NCI-H1417 treated with DMSO at 0.1 percent for 48 hours (cell line): Measurements from ENCODE around the gene WSB1.

Source experiments
- DNase-seq: peaks from one replicate; lab custom pipeline; 2025; lab: John Stamatoyannopoulos, UW

WSB1 gene

DNA sequence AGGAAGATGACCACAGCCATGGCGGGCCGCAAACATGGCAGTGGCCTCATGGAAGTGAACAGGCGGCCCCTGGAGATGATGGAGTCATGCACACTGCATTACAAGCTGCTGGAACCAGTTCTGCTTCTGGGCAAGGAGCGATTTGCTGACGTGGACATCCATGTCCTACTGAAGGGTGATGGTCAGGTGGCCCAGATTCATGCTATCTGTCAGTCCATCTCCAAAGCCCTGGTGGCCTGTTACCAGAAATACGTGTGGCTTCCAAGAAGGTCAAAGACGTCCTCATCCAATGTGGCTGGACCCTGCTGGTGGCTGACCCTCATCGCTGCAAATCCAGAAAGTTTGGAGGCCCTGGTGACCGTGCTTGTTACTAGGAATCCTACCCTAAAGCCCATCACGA lies 13.4 kb upstream of the WSB1 start:
- no peak for DNase-seq

DNA sequence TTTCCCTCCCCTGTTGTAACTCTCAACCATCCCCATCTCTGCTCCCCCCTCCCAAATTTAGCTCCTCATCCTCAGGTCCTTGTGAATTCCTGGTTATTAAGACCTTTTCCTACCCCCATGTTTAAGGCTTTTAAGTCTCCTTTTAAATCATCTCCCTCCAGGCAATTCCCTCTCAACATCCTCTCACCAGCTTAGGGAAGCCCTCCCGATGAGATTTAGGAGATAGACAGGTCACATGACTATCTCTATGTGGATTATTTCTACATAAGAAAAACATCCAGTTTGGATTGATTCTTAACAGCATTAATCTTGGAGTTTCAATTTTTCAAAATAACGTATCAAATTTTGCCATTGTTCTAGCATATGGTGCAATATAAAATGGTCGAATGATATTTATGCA lies 12.5 kb upstream of the WSB1 start:
- DNase-seq: no peak

DNA sequence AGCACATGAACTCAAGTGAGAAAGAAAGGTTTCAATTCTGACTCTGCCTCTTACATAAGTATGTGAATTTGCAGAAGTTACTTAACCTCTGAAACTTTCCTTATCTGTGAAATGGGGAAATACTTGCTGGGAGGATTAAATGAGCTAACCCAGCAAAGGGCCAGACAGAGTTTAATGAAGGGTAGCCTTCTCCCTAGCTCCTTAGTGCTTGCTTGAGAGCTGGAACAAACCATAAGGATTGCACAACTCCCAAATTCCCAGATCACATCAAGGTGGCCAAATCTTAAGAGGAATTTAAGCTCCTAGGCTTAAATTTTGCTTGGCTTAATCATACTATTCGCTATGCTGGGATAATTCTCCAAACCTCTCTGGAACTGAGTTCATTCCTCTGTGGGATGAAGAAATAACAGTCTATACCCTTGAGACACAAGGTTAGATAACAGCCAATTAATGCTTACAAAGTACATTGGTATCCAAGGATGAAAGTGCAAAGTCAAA lies 11.8 kb upstream of the WSB1 start:
- no peak for DNase-seq

DNA sequence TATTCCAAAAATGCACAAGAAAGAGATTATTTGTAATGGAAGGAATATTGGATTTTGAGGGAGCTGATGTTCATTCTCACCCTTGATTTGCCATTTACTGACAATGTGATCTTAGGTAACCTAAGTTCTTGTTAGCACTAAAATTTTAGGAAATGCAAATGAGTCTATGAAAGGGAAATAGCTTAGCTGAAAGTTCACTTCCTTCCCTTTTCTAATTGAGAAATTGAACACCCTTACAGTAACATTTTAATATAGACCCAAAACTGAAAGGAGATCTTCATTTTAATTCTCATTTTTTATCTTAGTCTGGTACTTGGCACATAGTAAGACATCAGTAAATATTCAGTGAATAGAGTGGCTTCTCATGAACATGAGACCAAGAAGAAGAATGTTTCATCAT lies 10.9 kb upstream of the WSB1 start:
- no peak for DNase-seq

DNA sequence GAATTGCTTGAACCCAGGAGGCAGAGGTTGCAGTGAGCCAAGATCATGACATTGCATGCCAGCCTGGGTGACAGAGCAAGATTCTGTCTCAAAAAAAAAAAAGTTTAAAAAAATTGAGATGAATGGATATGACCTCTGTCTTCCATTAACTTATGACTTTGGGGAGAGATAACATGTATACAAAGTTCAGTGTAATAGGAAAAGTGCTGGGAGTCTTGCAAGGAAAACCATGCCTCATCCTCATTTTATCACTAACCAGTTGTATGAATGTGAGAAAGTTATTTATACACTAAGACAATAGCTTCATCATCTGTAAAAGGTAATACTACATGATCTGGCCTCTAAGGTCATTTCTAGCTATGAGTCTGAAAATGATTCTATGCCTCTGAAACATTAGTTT lies 10.2 kb upstream of the WSB1 start:
- DNase-seq: no peak

DNA sequence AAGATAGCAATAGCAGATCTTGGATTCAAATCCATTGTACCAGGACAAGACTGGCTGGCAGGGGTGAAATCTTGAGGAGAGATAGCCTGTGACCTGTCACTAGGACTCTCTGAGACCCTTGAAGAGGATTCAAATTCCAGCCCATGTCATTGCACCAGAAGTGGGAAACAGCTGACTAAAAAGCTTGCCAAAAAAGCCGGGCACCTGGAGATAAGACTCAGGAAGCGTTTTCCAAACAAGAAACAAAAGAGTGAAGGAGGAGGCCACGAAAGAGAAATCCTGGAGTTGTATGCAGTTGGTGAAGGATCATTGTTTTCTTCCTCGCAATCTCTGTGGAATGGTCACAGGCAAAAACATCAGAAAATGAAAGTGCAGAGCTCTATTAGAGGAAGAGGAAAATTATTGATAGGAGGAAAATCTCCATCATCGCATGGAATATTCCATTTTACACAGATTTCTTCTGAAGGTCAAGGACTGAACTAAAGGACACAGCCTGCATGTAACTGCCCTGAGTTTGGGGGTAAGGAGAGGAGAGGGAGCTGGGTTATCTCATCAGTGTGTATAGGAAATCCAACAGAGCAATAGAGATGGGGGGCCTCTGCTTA lies 9.0 kb upstream of the WSB1 start:
- DNase-seq: no peak

DNA sequence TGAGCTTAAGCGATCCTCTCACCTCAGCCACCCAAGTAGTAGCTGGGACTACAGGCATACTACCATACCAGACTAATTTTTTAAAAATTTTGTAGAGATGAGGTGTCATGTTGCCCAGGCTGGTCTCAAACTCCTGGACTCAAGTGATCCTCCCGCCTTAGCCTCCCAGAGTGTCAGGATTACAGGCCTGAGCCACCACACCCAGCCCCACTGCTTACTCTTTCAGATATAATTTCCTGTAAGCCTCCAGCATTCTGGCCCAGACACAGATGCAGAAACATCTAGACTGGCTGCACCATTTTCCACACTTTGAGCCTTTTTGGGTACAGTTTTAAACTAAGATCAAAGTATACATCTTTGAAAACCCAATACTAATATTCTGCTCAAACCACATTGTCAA lies 8.4 kb upstream of the WSB1 start:
- no peak for DNase-seq

DNA sequence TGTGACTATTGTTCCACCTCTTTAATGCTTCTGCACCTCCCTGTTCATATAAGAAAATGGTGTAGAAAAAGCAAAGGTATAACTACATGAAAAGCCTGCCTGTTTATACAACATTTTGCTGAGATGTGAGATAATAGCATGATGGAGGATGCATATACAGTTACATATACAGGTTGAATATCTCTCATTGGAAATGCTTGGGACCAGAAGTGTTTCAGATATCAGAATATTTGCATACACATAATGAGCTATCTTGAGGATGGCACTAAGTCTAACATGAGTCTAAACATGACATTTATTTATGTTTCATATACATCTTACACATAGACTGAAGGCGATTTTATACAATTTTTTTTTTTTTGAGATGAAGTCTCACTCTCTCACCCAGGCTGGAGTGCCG lies 5.7 kb upstream of the WSB1 start:
- no peak for DNase-seq

DNA sequence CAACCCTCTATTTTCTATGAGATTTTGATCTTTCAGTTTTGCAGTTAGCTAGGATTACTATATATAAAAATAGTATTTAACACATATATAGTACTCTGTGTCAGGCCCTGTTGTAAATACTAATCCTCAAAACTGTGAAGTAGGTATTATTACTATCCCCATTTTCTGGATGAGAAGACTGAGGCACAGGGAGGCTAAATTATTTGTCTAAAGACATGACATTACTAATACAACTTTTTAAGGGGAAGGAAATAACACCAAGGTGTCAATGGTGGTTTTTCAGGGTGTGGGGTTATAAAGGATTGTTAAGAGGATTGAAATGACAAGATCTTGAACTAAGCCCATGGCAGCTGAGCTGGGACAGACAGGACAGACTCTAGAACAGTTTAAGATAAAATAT lies 4.1 kb upstream of the WSB1 start:
- DNase-seq: no peak

DNA sequence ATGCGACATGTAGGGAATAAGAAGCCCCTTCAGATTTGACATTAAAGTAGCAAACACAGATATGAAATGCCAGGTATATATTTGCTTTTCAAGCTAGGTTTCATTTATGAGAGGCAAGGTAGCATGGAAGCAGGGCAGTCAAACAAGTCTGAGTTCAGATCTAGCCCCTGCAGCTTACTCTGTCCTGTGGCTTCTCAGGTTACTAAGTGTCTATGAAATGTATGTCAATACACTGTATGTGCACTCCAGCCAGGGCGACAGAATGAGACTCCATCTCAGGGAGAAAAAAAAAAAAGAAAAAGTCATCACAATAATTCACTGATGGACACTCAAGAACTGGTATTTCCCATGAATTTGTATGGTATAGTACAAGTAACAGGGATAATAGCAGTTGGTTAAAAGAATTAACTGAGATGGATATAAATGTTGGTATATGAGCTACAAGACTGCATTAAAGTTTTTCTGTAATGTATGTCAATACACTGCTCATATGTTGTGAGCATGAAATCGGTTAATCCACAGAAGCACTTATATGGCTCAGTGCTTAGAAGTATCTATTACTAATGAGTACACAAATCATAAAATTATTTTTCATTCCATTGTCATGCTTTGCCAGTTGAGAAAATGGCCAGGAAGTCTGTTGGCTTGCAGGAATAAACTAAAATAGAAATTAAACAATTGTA lies 2.9 kb upstream of the WSB1 start:
- DNase-seq: no peak

DNA sequence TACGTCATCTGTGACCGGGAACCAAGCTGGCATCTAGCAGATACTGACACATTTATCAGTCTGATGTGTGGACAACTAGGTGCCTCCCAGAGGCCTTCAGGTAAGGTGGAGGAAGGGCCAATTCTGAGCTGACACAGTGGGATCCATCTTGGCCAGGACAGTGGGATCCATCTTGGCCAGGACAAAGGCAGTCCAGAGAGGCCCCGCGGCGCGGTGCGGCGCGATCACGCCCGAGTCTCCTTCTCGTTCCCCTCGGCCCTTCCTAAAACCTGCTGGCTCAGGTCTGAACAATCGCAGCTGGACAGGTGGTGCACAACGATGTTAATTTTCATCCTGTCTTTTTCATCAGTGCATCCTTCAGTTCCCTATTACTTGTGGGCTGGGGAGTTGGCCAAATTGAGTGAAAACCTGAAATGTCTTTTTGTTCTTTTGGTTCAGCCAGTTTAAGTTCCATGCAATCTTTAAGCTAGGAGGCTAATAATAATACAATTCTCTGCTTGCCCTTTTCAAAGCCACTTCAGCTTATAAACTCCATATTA lies 486 bp upstream of the WSB1 start:
- no peak for DNase-seq

DNA sequence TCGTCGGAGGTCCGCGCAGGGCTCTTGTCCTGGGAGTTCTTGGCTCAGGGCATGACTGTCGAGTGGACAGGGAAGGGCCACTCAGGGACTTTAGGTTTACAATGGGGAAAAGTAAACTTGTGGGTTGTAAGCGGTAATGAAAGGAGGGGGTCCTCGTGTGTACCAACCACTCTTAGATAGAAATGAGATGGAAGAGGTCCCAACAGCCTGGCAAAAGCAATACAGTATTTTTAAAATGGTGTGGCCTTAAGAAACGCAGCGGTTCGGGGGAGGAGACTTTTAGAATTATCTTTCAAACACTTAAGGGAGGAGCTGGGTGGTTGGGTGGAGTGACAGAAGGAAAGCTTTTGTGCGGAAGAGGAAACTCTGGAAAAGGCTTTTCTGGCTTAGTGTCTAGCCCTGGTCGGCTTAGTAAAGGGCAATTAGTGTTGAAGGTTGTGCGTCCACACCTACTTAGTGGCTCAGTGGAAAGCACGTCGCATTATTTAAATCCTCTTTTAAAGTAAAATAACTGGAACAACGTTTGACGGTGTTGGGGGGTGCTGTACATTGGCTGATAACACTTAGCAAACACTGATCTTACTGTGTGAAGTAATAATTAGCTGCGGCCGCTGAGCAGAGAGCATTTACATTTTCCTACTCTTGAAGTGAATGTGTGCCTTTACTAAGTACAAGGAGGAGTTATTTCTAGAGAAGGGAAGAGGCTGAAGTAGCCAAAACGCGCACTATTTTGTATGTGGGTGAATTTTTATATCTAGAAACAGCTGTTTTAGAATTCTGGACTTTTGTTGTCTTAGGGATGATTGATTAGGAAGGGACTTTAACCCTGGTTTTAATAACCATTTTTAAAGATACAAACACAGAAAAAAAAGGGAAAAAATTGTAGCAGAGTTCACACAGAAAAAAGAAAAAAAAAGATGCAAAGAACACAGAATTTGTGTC lies 1.0 kb downstream of the WSB1 start:
- peak; percentile 25 for DNase-seq

DNA sequence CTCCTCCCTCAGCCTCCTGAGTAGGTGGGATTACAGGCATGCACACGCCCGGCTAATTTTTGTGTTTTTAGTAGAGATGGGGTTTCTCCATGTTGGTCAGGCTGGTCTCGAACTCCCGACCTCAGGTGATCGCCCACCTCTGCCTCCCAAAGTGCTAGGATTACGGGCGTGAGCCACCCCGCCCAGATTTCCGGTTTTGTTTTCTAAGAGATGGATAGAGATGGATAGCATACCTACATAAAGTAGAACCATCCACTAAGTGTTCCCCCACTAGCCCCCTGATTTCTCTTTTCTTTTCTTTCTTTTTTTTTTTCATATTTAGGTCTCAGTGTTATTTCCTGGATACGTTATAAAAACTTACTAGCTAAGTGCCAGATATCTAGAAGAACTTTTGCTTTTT lies 2.0 kb downstream of the WSB1 start:
- no peak for DNase-seq

DNA sequence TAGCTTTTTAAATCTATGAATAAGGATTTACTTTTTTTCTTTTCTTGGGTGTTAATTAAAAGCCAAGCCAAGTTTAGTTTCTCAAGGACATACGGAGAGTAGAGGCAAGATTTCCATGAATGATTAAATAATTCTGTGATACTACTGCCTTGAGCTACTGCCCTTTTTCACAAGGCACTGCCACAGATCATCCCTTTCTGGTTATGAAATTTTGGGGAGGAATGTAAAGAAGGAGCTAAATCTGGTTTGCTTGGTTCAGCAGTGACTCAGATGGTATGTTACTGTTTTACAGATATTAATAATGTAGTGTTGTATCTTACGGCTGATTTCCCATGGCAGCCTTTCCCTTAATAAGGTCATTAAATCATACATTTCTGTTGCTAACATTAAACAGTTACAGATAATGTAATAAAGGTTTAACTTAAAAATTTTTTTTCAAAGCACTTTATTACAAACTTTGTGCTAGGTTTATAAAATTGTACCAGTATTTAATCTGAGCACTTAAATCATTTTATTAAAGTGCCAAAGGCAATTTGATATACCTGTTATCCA lies 2.6 kb downstream of the WSB1 start:
- no peak for DNase-seq

DNA sequence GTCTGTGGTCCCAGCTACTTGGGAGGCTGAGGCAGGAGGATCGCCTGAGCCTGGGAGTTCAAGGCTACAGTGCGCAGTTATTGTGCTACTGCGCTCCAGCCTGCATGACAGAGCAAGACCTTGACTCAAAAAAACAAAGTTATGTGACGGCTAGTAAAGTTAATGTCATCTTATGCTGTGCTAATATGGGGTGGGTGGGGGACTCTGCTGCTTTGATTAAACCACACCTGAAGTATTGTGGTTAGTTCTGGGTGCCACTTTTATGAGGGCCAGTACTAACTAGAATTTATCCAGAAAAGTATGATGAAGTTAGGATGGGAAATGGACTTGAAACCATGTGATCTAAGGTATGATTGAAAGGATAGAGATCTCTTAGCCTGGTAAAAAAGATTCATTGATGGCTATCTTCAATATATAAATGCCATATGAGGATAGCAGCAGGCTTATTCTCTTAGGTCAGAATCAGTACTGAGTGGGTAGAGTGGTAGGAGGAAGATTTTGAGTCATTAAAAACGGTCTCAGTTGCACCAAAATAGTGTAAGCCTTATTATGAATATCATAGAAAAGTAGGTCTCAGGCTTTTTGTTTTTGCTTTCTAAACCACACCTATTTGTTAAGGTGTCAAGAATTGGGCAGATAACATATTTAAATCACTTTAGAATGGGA lies 5.6 kb downstream of the WSB1 start:
- DNase-seq: no peak

DNA sequence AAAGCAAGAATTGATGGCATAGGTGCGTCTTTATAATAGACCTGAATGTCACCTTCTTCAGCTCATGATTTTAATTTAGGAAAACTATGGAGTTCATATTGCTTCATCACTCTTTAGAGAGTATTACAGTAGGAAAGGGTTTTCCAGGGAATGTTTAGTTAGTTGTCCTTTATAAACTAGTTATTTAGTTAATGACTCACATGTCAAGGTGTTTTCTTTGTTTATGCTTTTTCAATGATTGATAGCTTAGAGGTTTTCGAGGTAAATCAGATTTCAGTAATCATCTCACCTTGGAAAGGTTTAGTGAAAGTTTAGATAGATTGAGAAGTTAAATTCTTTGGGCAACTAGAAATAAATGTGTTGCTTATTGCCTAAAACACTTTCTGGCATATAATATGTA lies 9.8 kb downstream of the WSB1 start:
- no peak for DNase-seq

DNA sequence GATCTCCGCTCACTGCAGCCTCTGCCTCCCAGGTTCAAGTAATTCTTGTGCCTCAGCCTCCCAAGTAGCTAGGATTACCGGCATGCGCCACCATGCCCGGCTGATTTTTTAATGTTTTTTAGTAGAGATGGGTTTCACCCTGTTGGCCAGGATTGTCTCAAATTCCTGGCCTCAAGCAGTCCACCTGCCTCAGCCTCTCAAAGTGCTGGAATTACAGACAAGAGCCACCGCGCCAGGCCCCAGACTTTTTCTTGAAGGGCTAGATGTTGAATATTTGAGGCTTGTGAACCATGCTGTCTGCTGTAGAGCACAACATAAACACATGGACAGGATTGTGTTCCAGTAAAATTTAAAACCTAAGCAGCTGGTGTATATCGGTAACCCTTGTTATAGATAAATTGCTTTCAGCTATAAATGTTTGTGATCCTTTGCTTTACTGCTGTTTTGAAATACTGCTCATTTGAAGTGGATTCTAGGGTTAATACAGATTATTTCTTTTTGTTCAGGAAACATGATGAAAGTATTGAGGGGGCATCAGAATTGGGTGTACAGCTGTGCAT lies 12.4 kb downstream of the WSB1 start:
- no peak for DNase-seq

DNA sequence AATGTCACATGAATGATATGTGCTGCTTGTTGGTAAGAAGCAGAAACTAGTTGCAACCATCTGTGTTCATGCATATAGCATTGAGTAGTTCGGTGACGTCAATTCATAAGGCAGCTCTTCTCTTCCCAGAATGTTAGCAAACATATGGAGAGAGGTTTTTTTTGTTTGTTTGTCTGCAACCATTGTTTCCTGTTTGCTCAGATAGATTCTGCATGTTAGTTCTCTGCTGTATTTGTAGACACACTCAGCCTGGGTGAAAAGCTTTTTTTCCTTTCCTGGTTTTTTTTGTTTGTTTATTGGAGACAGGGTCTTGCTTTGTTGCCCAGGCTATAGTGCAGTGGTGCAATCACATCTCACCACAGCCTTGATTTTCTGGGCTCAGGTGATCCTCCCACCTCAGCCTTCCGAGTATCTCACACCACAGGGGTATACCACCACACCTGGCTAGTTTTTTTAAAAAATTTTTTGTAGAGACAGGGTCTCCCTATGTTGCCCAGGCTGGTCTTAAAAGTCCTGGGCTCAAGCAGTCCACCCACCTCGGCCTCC lies 16.7 kb downstream of the WSB1 start:
- no peak for DNase-seq

DNA sequence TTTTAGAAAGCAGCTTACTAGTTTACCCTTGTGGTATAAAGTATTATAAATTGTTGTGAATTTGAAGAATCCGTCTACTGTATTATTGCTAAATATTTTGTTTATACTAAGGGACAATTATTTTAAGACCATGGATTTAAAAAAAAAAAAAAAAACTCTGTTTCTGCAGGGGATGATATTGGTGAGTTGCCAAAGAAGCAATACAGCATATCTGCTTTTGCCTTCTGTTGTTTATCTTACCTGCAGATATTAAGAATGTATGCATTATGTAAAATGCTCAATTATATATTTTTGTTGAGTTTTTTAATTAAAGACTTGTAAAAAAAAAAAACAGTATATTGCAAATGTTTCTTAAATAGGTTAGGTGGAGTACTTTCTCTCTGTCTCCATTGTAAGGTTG lies 19.4 kb downstream of the WSB1 start:
- no peak for DNase-seq

DNA sequence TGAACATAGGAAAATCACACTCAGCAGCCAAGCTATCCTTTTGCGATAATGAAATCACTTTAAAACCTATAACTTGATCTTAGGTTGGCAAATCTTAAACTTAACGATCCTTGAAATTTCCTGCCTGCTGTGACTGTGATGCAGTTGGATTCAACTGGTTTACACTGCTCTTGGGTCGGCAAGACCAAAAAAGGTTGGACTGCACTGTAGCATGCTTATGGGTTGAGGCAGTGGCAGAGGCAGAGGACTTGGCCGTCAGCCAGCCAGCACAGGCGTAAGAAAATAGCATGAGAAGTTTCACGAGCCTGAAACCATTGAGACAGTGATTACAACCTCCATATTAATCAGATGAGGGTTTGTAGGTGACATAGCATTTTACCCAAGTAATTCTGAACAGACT lies 21.4 kb downstream of the WSB1 start:
- no peak for DNase-seq

DNA sequence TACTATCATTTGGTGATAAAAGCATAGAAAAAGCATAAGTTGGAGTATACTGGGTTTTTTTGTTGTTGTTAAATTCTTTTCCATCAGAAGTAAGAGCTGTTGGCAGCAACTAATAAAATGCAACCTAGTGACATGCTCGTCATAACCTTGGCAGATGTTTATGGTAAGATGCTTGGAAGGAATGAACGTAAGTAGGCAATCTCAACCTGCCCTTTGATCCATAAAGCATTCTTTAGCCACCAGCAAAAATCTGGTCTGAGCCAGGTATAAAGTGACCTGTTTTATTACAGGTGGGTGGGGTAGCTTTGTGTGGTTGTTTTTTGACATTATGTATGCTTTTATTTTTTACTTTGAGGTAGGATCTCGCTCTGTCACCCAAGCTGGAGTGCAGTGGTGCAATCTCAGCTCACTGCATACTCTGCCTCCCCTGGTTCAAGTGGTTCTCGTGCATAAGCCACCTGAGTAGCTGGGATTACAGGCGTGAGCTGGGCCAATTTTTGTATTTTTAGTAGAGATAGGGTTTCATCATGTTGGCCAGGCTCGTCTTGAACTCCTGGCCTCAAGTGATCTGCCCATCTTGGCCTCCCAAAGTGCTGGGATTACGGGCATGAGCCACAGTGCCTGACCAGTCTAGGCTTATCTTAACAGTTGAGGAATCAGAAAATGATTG lies 22.0 kb downstream of the WSB1 start:
- no peak for DNase-seq
